ENCODE results near the gene KDM4B.

KDM4B gene

GRCh38 chr19:5074830-5075394 is 106.0 kb downstream of the KDM4B start:
- no peak for DNase-seq

GRCh38 chr19:5075597-5075996 is 106.7 kb downstream of the KDM4B start:
- no peak for DNase-seq

GRCh38 chr19:5076440-5077208 is 107.7 kb downstream of the KDM4B start:
- DNase-seq, result no peak

- no peak for DNase-seq
Measured at GRCh38 chr19:5077209-5077515, 108.2 kb downstream of the KDM4B start.

GRCh38 chr19:5078182-5078581 is 109.3 kb downstream of the KDM4B start:
- DNase-seq, result no peak

GRCh38 chr19:5078666-5079065 is 109.8 kb downstream of the KDM4B start:
- no peak for DNase-seq

- DNase-seq, result no peak
Measured at GRCh38 chr19:5079071-5079774, 110.3 kb downstream of the KDM4B start.

GRCh38 chr19:5080030-5080654 is 111.2 kb downstream of the KDM4B start:
- no peak for DNase-seq

- DNase-seq, result no peak
Measured at GRCh38 chr19:5080809-5081208, 111.9 kb downstream of the KDM4B start.

GRCh38 chr19:5081443-5082161 is 112.7 kb downstream of the KDM4B start:
- no peak for DNase-seq

GRCh38 chr19:5083547-5083965 is 114.6 kb downstream of the KDM4B start:
- DNase-seq, result no peak

- no peak for DNase-seq
Measured at GRCh38 chr19:5085566-5085965, 116.7 kb downstream of the KDM4B start.

- no peak for DNase-seq
Measured at GRCh38 chr19:5086230-5086629, 117.3 kb downstream of the KDM4B start.

- DNase-seq, result no peak
Measured at GRCh38 chr19:5086725-5087439, 118.0 kb downstream of the KDM4B start.

GRCh38 chr19:5089283-5089682 is 120.4 kb downstream of the KDM4B start:
- no peak for DNase-seq

- no peak for DNase-seq
Measured at GRCh38 chr19:5090465-5091017, 121.6 kb downstream of the KDM4B start.

GRCh38 chr19:5091018-5091683 is 122.2 kb downstream of the KDM4B start:
- no peak for DNase-seq

GRCh38 chr19:5091684-5092480 is 123.0 kb downstream of the KDM4B start:
- no peak for DNase-seq

- no peak for DNase-seq
Measured at GRCh38 chr19:5092481-5092843, 123.5 kb downstream of the KDM4B start.

- DNase-seq, result no peak
Measured at GRCh38 chr19:5093297-5093928, 124.5 kb downstream of the KDM4B start.
